Measurements from ENCODE around the gene MYLK. TPM values are rescaled to one million over a fixed set of nuclear protein-coding genes. Genes with fewer than 3 reads are reported as not detected.

Gene MYLK
- total RNA-seq, 1 experiment from 2014 or later, result 75.9 TPM

GRCh38 chr3:123600863-123601262 lies 283.3 kb downstream of the MYLK start:
- DNase-seq (ENCODE audit: low read depth), result peak; percentile 11

DNA sequence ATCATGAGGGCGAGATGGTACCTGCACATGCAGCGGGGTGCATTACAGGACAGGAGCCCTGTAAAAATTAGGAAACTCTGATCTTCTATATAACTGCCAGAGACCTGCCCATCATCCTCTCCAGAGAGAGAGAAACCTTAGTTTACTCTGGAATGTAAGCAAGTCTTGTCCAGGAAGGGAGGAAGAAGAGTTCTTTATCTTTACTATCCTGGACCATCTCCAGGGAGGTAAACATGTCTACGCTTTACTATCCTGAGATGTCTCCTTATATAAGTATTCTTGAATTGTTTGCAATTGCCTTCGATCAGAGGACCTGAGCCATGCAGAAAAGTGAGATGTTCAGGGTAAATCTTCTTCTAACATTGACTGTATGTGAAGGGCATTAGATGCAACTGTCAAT lies 286.6 kb downstream of the MYLK start:
- DNase-seq (ENCODE audit: low read depth), result no peak

DNA sequence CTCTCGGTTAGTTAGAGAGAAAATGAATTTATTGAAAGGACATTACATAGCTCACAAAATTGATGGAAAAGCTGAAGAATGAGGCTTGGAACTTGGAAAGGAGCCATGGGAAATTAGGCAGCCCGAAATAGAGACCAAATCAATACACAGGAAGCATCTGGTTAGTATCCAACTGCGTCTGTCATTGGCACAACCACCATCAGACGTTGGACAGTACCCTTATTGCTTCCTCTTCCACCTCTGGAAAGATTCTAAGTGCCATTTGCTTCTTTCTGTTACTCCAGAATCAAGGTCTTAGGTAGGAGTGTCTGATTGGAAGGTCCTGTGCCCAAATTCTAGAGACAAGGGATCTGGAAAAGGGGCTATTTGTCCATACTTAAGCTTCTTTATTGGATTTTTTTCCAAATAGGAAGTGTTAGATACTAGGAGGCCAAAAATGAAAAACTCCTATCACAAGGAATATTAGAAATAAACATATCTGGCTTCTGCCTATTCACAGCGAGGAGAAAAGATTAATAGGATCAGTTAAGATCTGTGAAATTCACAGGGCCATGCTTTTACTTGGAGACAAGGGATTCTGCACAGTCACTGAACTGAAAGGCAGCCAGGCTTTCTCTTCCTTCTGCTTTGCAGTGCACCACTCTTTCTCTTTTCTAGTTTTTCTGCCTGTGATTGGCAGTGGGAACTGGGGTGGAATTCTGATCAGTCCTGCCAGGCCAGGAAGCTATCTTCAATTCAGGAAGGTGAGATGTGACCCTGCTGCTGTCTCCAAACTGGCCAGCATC lies 288.5 kb downstream of the MYLK start:
- DNase-seq (ENCODE audit: low read depth), result no peak

- DNase-seq (ENCODE audit: low read depth), result no peak
Observed at GRCh38 chr3:123593381-123593780, 290.8 kb downstream of the MYLK start.

- no peak for DNase-seq (ENCODE audit: low read depth)
Observed at GRCh38 chr3:123590685-123591450, 293.3 kb downstream of the MYLK start.

DNA sequence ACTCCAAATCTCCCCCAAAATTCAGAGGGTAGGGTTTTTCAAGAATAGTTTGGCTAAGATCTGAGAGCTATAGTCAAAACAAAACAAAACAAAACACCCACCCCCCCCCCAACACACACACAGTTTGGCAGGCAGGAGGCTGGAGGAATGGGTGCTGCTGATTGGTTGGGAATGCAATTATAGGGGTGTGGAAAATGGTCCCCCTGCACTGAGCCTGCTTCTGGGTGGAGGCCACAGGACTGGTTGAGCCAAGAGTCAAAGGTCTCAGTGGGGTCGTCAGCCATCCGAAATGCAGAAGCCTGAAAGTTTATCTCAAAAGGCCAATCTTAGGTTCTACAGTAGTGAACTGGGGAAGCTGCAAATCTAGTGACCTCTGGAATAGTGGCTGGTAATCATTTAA lies 296.7 kb downstream of the MYLK start:
- no peak for DNase-seq (ENCODE audit: low read depth)

GRCh38 chr3:123586968-123587367 lies 297.2 kb downstream of the MYLK start:
- no peak for DNase-seq (ENCODE audit: low read depth)

DNA sequence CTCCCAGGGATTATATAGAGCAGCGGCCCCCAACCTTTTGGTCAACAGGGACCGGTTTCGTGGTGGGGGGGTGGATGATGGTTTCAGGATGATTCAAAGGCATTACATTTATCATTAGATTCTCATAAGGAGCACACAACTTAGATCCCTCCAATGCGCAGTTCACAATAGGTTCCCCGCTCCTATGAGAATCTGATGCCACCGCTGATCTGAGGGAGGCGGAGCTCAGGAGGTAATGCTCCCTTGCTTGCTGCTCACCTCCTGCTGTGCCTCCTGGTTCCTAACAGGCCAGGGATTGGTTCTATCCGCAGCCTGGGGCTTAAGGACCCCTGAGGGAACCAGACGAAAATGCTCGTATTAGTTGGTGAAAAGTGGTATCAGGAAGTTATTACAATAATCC lies 298.0 kb downstream of the MYLK start:
- peak; percentile 62 for DNase-seq (ENCODE audit: low read depth)

DNA sequence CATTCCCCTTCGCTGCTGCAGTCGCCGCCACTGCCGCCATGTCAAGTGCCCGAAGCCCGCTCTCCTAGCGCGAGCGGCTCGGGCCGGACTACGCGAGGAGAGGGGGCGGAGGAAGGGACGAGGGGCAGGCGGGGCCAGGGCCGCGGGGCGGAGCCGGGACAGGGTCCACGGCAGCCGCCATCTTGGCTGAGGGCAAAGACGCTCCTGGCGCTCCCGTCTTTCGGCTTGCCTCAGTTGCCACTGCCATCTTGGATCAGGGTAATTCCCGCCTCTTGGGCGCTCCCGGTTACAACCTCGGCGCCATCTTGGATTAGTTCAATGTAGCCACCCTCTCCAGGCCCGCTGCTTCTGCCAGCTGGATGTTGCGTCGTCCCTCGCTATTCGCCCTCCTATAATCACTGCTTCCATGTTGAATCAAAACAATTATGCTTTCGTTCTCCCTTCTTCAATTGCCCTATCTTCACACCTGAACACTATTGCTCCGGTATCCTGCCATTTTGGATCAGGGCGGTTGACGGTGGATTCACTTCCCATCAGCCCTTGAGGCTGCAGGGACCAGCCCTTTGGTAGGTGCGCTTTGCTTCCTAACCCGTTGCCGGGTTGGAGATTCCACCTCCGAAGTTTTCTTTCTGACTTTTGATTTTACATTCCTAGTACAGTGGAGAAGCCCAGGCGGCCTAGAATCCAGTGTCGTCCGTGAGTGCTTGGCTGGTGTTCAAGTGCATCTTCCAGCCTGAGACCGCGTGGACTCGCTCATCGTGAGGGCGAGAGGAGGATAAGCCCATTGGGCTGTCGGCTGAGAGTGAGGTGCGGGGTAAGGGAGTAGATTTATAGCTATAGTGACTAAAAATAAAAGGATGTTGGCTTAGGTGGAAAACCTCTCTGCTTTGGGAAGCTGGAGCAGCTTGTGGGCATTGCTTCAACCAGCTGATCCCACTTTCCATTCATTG lies 298.9 kb downstream of the MYLK start, which contains the start of gene HACD2:
Gene HACD2, minus strand, starts transcription at position 66 of the 950 bp plus-strand sequence. Its CDS starts 26 bp downstream, at position 40.
- peak; percentile 95 for DNase-seq (ENCODE audit: low read depth)

GRCh38 chr3:123584284-123584987 lies 299.7 kb downstream of the MYLK start:
- DNase-seq (ENCODE audit: low read depth), result peak; percentile 4

DNA sequence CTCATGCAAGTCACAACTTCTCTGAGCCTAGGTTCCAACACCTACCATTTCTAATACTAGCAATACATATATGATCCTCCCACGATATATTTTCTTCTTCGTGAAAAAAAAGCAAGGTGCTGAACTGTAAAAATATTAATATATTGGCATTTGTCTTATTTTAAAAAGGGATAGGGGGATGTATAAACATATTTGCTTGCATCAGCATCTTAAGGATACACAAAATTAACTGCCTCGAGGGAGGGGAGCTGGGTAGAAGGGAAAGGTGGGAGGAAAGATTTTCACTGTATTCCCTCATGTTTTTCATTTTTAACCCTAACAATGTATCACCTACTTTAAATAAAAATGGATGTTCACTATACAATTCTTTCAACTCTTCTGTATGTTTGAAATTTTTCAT lies 300.6 kb downstream of the MYLK start:
- no peak for DNase-seq (ENCODE audit: low read depth)

DNA sequence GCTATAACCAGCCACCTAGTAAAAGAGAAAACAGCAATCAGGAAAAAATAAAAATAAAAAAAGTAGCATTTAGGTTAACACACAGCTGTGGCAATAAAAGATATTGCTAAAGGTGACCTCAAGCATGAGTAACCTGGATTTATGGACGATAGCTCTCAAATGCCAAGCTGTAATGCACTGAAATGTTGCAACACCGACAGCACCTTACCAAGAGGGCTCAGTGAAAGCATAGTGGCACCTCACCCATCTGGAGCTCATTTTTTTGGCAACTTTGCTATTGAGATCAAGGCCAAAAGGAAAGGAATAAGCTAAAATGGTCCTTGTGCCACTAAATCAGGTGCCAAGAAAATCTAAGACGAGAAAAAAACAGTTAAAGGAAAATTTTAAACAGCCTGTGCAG lies 301.8 kb downstream of the MYLK start:
- DNase-seq (ENCODE audit: low read depth), result no peak

- no peak for DNase-seq (ENCODE audit: low read depth)
Observed at GRCh38 chr3:123576122-123576521, 308.0 kb downstream of the MYLK start.

DNA sequence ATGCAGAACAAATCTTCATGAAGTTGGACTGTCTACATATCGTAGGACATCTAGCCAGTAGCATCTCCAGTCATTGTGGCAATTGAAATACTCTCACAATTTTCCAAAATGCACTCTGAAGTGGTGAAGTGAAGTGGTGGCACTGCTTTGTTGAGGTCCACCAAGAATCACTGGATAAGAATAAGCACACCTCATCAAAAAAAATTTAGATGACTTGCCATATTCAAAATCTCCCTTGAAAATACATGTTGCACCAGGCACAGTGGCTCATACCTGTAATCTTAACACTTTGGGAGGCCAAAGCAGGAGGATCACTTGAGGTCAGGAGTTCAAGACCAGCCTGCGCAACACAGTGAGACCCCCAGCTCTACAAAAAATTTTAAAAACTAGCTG lies 312.2 kb downstream of the MYLK start:
- no peak for DNase-seq (ENCODE audit: low read depth)

DNA sequence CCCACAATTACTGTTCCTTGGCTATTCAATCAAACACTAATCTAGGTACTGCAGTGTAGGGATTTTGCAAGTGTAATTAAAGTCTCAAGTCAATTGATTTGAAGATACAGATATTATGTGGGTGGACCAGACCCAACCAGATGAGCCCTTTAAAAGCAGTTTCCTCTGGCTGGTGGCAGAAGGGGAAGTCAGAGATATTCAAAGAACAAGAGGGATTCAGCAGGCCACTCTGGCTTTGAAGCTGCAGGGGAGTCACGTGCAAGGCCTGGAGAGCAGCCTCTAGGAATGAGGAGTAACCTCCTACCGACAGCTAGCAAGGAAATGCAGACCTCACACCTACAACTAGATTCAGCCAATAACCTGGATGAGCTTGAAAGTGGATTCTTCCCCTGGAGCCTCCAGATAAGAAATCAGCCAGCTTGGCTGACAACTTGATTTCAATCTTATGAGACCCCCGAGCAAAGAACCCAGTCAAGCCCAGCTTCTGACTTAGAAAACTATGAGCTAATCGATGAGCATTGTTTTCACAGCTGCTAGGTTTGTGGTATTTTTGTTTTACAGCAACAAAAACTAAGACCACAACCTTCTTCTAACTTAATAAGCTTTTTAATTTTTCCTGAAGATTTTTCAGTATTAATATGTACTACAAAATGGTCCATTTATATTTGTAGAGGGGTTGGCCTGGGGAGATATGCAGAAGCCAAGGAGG lies 312.7 kb downstream of the MYLK start:
- DNase-seq (ENCODE audit: low read depth), result peak; percentile 54

DNA sequence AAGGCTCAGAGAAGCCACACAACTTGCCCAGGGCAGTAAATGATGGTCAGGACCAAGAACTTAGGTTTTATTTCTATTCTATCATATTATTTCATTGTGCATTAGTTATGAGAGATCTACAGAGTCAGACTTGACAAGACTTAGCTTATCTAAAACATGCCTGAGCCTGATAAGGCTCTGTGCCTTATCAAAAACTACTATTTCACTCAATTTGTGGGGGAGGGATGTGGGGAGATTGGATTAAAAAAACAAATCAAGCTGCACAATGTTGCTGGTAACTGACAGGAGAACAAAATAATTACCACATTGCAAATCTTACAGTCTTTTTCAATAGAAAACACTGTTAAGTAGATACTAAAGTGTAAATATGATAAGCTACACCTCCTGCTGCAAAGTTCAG lies 315.3 kb downstream of the MYLK start:
- no peak for DNase-seq (ENCODE audit: low read depth)

DNA sequence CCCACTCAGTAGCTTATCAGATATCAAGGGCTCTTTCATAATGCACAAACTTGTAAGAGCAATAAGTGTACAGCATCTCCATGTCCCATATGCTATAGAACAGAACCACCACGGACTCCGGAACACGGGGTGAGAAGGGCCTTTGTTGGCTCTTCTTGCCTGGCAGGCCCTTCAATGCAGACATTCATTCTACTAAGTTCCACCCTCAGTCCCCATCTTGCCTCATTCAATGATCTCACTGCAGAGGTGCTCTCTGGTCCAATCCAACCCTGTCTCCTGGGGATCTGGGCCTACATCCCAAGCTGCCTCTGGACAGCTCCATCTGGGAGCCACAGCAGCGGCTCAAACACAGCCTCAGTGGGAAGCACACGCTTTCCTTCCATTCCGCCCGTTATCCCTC lies 316.1 kb downstream of the MYLK start:
- no peak for DNase-seq (ENCODE audit: low read depth)

- DNase-seq (ENCODE audit: low read depth), result no peak
Observed at GRCh38 chr3:123564056-123564455, 320.1 kb downstream of the MYLK start.

GRCh38 chr3:123562547-123562946 lies 321.6 kb downstream of the MYLK start:
- no peak for DNase-seq (ENCODE audit: low read depth)

DNA sequence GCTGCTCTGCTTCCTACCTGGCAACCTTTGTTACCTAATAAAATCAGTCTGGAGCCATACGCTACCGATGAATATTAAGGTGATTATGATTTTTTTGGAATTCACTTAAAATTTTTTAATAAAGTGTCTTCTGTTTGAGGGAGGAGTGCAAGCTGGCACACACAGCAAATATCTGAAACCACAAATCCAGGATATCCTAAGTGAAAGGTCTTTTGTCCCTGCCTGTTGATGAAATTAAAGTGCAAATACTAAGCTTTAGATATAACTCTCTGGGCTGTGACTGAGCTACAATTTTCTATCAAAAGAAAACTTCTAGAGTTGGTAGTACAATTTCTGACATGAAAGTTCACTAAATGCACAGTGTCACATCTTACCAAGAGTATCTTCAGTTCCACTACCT lies 322.9 kb downstream of the MYLK start:
- no peak for DNase-seq (ENCODE audit: low read depth)
